WTC11 (cell line): ENCODE data around the gene EEA1. TPM values are rescaled to one million over a fixed set of nuclear protein-coding genes. Genes with fewer than 3 reads are reported as not detected.

Source experiments
- ATAC-seq: fragments of 200-7000 bp; cut with Tn5 transposase; 2 replicates; pipeline ENCODE4 v1.10.0; 2021; ENCODE audit warnings: mild to moderate bottlenecking, moderate library complexity
- CTCF ChIA-PET: fragments of 300-600 bp; sonication (Branson Sonifier 250); formaldehyde crosslinking; loops from one replicate; lab custom pipeline; 2021; ENCODE audit warnings: antibody characterized with exemption; lab: Charles Lee
- POLR2A ChIA-PET: fragments of 350-600 bp; sonication (Branson Sonifier 250); formaldehyde crosslinking; loops from one replicate; lab custom pipeline; 2021; ENCODE audit warnings: antibody characterized with exemption; lab: Charles Lee
- DNase-seq: peaks from one replicate; pipeline ENCODE4 v3.0.0; 2021; ENCODE audit warnings: low spot score
- H3K27ac Mint-ChIP-seq: 2 replicates; pipeline ENCODE4 v1.8.0; 2021; ENCODE audit warnings: mixed read lengths
- H3K27me3 Mint-ChIP-seq: 2 replicates; pipeline ENCODE4 v1.8.0; 2021; ENCODE audit warnings: low read depth, mild to moderate bottlenecking, moderate library complexity, mixed read lengths
- H3K36me3 Mint-ChIP-seq: 2 replicates; pipeline ENCODE4 v1.8.0; 2021; ENCODE audit warnings: mixed read lengths
- H3K4me1 Mint-ChIP-seq: 2 replicates; pipeline ENCODE4 v1.8.0; 2022; ENCODE audit warnings: mixed read lengths
- H3K4me3 Mint-ChIP-seq: 2 replicates; pipeline ENCODE4 v1.8.0; 2021; ENCODE audit warnings: mild to moderate bottlenecking, moderate library complexity, mixed read lengths
- H3K9me3 Mint-ChIP-seq: 2 replicates; pipeline ENCODE4 v1.8.0; 2021; ENCODE audit warnings: mixed read lengths
- ELF4 ChIP-seq: sonication (generic); formaldehyde crosslinking; IDR thresholded peaks from 2 replicates; pipeline ENCODE4 v1.8.1; 2022; ENCODE audit warnings: low read depth, mild to moderate bottlenecking, moderate library complexity, missing genetic modification reagents
- EMX1 ChIP-seq: fragments of 250-450 bp; sonication (Bioruptor Pico); IDR thresholded peaks from 2 replicates; pipeline ENCODE4 v1.8.0; 2021; ENCODE audit warnings: mild to moderate bottlenecking
- FOXP1 ChIP-seq: sonication (generic); formaldehyde crosslinking; IDR thresholded peaks from 2 replicates; pipeline ENCODE4 v1.8.0; 2022; ENCODE audit warnings: missing genetic modification reagents, mild to moderate bottlenecking, moderate library complexity, borderline replicate concordance
- NFATC4 ChIP-seq: fragments of 250-450 bp; sonication (Bioruptor Pico); IDR thresholded peaks from 2 replicates; pipeline ENCODE4 v1.9.0; 2021; ENCODE audit warnings: mild to moderate bottlenecking
- SOX15 ChIP-seq: fragments of 250-450 bp; sonication (Bioruptor Pico); IDR thresholded peaks from 2 replicates; pipeline ENCODE4 v1.9.0; 2021; ENCODE audit warnings: mild to moderate bottlenecking
- TEAD4 ChIP-seq: sonication (generic); formaldehyde crosslinking; IDR thresholded peaks from 2 replicates; pipeline ENCODE4 v1.8.0; 2022; ENCODE audit warnings: mild to moderate bottlenecking, missing genetic modification reagents
- TP53 ChIP-seq: sonication (generic); formaldehyde crosslinking; IDR thresholded peaks from 2 replicates; pipeline ENCODE4 v1.8.1; 2023; ENCODE audit warnings: mild to moderate bottlenecking, missing genetic modification reagents
- ZNF138 ChIP-seq: sonication (generic); formaldehyde crosslinking; conservative IDR thresholded peaks from 2 replicates; pipeline ENCODE4 v1.8.1; 2022; ENCODE audit warnings: mild to moderate bottlenecking, moderate library complexity, missing genetic modification reagents
- ZNF263 ChIP-seq: sonication (generic); formaldehyde crosslinking; IDR thresholded peaks from 2 replicates; pipeline ENCODE4 v1.8.1; 2022; ENCODE audit warnings: low read depth, mild to moderate bottlenecking, moderate library complexity, missing genetic modification reagents
- ZNF317 ChIP-seq: sonication (generic); formaldehyde crosslinking; IDR thresholded peaks from 2 replicates; pipeline ENCODE4 v1.8.1; 2023; ENCODE audit warnings: low read depth, mild to moderate bottlenecking, moderate library complexity, missing genetic modification reagents, borderline replicate concordance
- ZNF423 ChIP-seq: fragments of 250-450 bp; sonication (Bioruptor Pico); IDR thresholded peaks from 2 replicates; pipeline ENCODE4 v2.1.2; 2022; ENCODE audit warnings: mild to moderate bottlenecking, moderate library complexity
- total RNA-seq: library from RNA; stranded (reverse); gene quantifications from 3 replicates; pipeline ENCODE4 v1.2.3, GENCODE V29; 2021
- TF ChIP-seq, protein P1 (sequence below): fragments of 250-450 bp; sonication (Bioruptor Pico); IDR thresholded peaks from 2 replicates; pipeline ENCODE4 v1.9.0; 2021; ENCODE audit warnings: mild to moderate bottlenecking
- TF ChIP-seq, protein P2 (sequence below): fragments of 250-450 bp; sonication (Bioruptor Pico); conservative IDR thresholded peaks from 2 replicates; pipeline ENCODE4 v1.9.0; 2021; ENCODE audit warnings: mild to moderate bottlenecking
- TF ChIP-seq, protein P3 (sequence below): sonication (generic); formaldehyde crosslinking; IDR thresholded peaks from 2 replicates; pipeline ENCODE4 v1.8.1; 2022; ENCODE audit warnings: mild to moderate bottlenecking, missing genetic modification reagents, moderate library complexity, borderline replicate concordance
- TF ChIP-seq, protein P4 (sequence below): sonication (generic); formaldehyde crosslinking; IDR thresholded peaks from 2 replicates; pipeline ENCODE4 v1.8.1; 2022; ENCODE audit warnings: low read depth, mild to moderate bottlenecking, moderate library complexity, missing genetic modification reagents, borderline replicate concordance
- TF ChIP-seq, protein P5 (sequence below): sonication (generic); formaldehyde crosslinking; IDR thresholded peaks from 2 replicates; pipeline ENCODE4 v1.8.1; 2023; ENCODE audit warnings: mild to moderate bottlenecking, missing genetic modification reagents, moderate library complexity
- TF ChIP-seq, protein P6 (sequence below): sonication (generic); formaldehyde crosslinking; IDR thresholded peaks from 2 replicates; pipeline ENCODE4 v1.8.0; 2022; ENCODE audit warnings: mild to moderate bottlenecking, missing genetic modification reagents

Gene EEA1
- total RNA-seq, 1 experiment from 2014 or later = 20.3 TPM

DNA sequence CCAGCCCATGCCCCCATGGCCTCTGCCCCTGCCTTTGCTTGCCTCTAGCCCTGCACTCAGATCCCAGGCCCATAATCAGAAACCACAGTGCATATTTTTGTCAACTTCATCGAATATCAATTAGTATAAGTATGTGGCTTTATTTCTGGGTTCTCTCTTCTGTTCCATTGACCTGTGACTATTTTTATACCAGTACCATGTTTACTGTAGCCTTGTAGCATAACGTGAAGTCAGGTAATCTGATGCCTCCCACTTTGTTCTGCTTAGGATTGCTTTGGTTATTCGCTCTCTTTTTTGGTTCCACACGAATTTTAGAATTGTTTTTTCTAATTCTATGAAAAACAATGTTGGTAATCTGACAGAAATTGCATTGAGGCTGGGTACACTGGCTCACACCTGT, 14.9 kb downstream of the EEA1 start (continued):
- TF ChIP-seq, protein P1, sequence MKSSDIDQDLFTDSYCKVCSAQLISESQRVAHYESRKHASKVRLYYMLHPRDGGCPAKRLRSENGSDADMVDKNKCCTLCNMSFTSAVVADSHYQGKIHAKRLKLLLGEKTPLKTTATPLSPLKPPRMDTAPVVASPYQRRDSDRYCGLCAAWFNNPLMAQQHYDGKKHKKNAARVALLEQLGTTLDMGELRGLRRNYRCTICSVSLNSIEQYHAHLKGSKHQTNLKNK (CRISPR knock-in tag) = no peak
- TF ChIP-seq ZNF317 (CRISPR knock-in tag) (no peak), EMX1 (CRISPR knock-in tag) (no peak), TEAD4 (CRISPR knock-in tag) (no peak), ELF4 (CRISPR knock-in tag) (no peak)
- TF ChIP-seq, protein P2, sequence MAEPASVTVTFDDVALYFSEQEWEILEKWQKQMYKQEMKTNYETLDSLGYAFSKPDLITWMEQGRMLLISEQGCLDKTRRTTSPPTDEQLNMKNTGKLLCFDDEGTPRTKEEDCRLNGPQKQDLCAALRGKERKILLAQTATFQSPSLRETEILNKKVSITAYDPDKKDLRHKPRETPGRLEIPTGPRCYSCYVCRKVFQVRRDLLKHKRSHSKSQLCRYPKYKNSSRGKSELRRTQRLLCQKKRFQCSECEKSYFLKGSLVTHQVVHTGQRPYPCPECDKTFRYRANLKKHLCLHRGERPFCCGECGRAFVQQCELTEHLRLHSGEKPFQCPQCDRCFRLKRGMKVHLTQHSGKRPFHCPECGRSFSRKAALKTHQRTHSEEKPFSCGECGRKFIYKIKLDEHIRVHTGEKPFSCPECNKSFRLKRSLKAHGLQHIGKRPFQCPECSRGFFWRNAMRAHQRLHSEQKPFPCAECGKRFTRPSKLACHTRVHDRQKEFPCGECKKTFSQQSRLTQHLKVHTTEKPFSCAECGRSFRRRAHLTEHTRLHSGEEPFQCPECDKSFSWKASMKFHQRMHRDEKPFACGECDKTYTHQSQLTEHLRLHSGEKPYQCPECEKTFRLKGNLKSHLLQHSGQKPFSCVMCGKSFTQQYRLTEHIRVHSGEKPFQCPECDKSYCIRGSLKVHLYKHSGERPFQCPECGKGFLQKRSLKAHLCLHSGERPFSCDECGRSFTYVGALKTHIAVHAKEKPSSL (CRISPR knock-in tag) = no peak
- TF ChIP-seq, all 79 proteins: peak for 0

DNA sequence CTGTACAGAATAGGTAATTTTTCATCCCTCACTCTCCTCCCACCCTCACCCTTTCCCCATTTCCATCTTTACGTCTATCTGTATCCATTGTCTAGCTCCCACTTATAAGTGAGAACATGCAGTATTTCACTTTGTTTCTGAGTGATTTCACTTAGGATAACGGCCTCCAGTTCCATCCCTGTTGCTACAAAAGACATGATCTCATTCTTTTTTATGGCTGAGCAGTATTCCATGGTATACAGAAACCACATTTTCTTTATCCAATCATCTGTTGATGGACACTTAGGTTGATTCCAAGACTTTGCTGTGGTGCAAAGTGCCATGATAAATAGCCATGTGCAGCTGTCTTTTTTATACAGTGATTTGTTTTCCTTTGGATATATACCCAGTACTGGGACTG, 16.4 kb downstream of the EEA1 start:
- peaks cover 14% of the 10 kb centered on the region for H3K9me3 Mint-ChIP-seq
- DNase-seq = no peak
- peaks cover 18% of the 10 kb centered on the region for H3K36me3 Mint-ChIP-seq
- peaks cover 34% of the 10 kb centered on the region for H3K4me1 Mint-ChIP-seq
- no peak for ATAC-seq
- no peak overlapping the region for H3K4me3 Mint-ChIP-seq
- ChIA-PET POLR2A (no interaction called here), CTCF (no interaction called here)
- no peak overlapping the region for H3K27ac Mint-ChIP-seq
- H3K27me3 Mint-ChIP-seq = no peaks in the 10 kb centered on the region; the same call in 1 of the 2 replicates
- no peak for TF ChIP-seq NFATC4 (CRISPR knock-in tag)
- TF ChIP-seq FOXP1 (CRISPR knock-in tag) = no peak
- TF ChIP-seq, protein P3, sequence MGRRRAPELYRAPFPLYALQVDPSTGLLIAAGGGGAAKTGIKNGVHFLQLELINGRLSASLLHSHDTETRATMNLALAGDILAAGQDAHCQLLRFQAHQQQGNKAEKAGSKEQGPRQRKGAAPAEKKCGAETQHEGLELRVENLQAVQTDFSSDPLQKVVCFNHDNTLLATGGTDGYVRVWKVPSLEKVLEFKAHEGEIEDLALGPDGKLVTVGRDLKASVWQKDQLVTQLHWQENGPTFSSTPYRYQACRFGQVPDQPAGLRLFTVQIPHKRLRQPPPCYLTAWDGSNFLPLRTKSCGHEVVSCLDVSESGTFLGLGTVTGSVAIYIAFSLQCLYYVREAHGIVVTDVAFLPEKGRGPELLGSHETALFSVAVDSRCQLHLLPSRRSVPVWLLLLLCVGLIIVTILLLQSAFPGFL (CRISPR knock-in tag) = no peak
- no peak for TF ChIP-seq TP53 (CRISPR knock-in tag)
- no peak for TF ChIP-seq SOX15 (CRISPR knock-in tag)
- no peak for TF ChIP-seq ZNF138 (CRISPR knock-in tag)
- TF ChIP-seq, protein P4, sequence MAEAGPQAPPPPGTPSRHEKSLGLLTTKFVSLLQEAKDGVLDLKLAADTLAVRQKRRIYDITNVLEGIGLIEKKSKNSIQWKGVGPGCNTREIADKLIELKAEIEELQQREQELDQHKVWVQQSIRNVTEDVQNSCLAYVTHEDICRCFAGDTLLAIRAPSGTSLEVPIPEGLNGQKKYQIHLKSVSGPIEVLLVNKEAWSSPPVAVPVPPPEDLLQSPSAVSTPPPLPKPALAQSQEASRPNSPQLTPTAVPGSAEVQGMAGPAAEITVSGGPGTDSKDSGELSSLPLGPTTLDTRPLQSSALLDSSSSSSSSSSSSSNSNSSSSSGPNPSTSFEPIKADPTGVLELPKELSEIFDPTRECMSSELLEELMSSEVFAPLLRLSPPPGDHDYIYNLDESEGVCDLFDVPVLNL (CRISPR knock-in tag) = no peak
- TF ChIP-seq, protein P5, sequence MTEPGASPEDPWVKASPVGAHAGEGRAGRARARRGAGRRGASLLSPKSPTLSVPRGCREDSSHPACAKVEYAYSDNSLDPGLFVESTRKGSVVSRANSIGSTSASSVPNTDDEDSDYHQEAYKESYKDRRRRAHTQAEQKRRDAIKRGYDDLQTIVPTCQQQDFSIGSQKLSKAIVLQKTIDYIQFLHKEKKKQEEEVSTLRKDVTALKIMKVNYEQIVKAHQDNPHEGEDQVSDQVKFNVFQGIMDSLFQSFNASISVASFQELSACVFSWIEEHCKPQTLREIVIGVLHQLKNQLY (CRISPR knock-in tag) = no peak

DNA sequence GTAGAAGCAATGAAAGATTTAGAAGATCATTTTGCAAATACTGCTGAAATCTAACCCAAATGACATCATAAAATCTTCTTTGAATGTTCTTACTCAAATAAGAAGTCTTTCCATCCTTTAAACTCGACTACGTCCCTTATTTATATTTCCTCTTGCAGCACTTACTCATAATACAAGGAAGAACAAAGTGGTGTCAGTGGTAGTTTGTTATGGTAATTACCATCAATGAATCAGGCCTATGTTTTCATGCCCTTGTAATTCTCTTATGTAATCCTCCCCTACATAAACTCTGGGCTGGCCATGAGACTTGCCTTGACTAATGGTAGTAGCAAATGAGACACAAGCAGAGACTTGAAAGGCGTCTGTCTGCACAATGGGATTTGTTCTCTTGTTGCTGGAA, 17.0 kb downstream of the EEA1 start:
- Mint-ChIP-seq H3K27ac (no peak overlapping the region), H3K36me3 (peaks cover 18% of the 10 kb centered on the region), H3K27me3 (no peaks in the 10 kb centered on the region; the same call in 1 of the 2 replicates), H3K4me3 (no peak overlapping the region), H3K9me3 (peaks cover 14% of the 10 kb centered on the region), H3K4me1 (peaks cover 39% of the 10 kb centered on the region)
- no peak; the same call in 1 of the 2 replicates for ATAC-seq
- no peak for DNase-seq
- ChIA-PET POLR2A (no interaction called here), CTCF (no interaction called here)
- TF ChIP-seq, protein P6, sequence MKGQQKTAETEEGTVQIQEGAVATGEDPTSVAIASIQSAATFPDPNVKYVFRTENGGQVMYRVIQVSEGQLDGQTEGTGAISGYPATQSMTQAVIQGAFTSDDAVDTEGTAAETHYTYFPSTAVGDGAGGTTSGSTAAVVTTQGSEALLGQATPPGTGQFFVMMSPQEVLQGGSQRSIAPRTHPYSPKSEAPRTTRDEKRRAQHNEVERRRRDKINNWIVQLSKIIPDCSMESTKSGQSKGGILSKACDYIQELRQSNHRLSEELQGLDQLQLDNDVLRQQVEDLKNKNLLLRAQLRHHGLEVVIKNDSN = no peak
- no peak for TF ChIP-seq ZNF423 (CRISPR knock-in tag)
- TF ChIP-seq ZNF263 (CRISPR knock-in tag) = no peak
